MM.1S (cell line): Measurements from ENCODE around the gene NIPBL.

ENCODE experiments used
- EZH2 ChIP-seq: fragments of 300-600 bp; sonication (generic); optimal IDR thresholded peaks from 2 replicates; pipeline ENCODE3; 2017; ENCODE audit warnings: low read depth, mild to moderate bottlenecking, antibody characterized with exemption, low read length, mixed read lengths
- TF ChIP-seq, protein P1 (sequence below): fragments of 300-600 bp; sonication (generic); IDR thresholded peaks from 2 replicates; pipeline ENCODE4 v1.5.1; 2016; ENCODE audit warnings: antibody characterized with exemption, low read length, mixed read lengths

DNA sequence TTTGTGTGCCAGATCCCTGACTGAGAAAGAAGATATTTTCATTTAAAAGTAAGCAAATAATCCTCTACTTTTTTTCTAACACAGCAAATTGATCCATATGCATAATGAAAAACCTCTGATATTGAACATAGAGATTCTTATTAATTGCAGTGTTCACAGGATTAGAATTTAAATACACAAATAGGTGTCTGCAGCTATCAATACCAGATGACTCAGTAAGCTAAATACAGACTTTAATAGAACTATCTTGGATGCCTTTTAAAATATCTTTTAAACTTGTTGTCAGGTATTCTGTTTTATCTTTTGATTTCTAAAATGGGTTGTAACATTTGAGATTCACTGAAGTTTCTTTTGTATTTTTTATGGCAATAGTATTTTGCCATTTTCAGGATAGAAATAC is 43.1 kb downstream of the NIPBL start:
- TF ChIP-seq, protein P1, sequence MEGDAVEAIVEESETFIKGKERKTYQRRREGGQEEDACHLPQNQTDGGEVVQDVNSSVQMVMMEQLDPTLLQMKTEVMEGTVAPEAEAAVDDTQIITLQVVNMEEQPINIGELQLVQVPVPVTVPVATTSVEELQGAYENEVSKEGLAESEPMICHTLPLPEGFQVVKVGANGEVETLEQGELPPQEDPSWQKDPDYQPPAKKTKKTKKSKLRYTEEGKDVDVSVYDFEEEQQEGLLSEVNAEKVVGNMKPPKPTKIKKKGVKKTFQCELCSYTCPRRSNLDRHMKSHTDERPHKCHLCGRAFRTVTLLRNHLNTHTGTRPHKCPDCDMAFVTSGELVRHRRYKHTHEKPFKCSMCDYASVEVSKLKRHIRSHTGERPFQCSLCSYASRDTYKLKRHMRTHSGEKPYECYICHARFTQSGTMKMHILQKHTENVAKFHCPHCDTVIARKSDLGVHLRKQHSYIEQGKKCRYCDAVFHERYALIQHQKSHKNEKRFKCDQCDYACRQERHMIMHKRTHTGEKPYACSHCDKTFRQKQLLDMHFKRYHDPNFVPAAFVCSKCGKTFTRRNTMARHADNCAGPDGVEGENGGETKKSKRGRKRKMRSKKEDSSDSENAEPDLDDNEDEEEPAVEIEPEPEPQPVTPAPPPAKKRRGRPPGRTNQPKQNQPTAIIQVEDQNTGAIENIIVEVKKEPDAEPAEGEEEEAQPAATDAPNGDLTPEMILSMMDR = no peak
- no peak for TF ChIP-seq EZH2
